Astrocyte (in vitro differentiated cells and primary cell): ENCODE data around the gene ETS1.

Experiments used
- CTCF ChIP-seq: IDR thresholded peaks from 2 replicates; pipeline ENCODE4 v1.5.1; 2011; ENCODE audit warnings: low read depth, mild to moderate bottlenecking, inconsistent platforms, low read length, moderate library complexity; ENCODE audit not compliant: insufficient read depth
- EZH2 ChIP-seq: IDR thresholded peaks from 2 replicates; pipeline ENCODE4 v1.6.1; 2012; ENCODE audit warnings: mild to moderate bottlenecking, low read length, inconsistent platforms; ENCODE audit not compliant: insufficient read depth

GRCh38 chr11:128419012-128419767 is 168.2 kb downstream of the ETS1 start:
- TF ChIP-seq CTCF (no peak), EZH2 (no peak)
